RPMI8226 (cell line): ENCODE measurements around the gene SIK2.

Experiments
- DNase-seq: peaks from one replicate; pipeline ENCODE4 v3.0.0-alpha.2; 2015

Gene SIK2

DNA sequence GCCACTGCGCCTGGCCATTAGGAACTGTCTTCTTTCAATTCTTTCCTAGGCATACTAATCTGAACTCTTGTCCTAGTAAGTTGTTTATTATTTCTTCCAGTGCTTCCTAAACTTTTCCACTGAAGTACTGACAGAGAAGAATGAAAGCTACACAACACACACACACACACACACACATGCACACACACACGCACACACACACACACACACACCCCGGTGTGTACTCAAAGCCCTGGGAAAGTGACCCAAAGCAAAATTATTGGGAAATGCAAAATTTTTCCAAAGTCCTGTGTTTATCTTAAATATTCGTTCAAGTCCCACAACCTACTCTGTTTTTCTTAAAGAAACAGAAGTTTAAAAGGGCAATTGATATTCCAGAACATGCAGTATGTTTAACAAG is 19.4 kb upstream of the SIK2 start:
- DNase-seq: no peak

DNA sequence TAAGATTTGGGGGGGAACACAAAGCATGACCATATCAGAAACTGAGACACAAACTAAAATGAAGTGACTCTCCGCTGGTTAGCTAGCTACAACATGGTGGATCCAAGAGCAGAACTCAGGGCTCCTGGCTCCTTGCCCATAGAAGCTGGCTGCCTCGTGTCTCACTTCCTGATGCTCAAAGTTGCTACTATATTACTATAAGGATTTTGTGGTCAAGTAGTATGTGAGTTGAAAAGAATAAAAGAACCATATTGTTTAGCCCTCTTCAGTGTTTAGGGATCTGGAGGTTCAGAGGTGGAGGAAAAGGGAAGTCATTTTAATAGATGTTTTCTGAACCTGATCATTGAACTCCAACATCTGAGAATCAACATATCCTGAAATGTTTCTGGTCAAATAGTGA is 16.9 kb upstream of the SIK2 start:
- peak; percentile 81 for DNase-seq

- DNase-seq: peak; percentile 76
Measured at GRCh38 chr11:111586388-111586831, 15.8 kb upstream of the SIK2 start.

- no peak for DNase-seq
Measured at GRCh38 chr11:111589114-111589513, 13.1 kb upstream of the SIK2 start.

DNA sequence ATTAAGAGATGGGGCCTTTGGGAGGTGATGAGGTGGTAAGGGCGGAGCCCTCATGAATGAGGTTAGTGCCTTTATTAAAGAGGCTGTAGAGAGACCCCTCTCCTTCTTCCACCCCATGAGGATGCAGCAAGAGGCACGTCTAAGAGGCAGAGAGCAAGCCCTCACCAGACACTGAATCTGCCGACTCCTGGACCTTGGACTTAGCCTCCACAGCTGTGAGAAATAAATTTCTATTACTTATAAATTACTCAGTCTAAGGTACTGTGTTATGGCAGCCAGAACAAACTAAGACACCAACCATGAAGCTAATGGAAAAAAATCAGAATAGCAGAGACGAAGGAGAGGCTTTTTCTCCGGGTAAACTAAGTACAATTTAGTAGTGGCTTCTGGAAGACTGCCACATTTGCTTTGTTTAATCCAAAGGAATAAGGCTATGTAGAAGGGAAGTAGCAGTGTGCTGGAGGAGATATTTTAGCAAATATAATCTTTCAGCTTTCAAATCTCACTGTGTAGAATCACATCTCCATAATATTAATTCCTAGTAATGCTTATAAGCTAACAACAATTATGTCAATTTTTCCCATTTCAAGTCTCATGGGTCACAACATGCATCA is 12.3 kb upstream of the SIK2 start:
- DNase-seq: no peak

GRCh38 chr11:111591187-111591960 is 10.9 kb upstream of the SIK2 start:
- DNase-seq: no peak

DNA sequence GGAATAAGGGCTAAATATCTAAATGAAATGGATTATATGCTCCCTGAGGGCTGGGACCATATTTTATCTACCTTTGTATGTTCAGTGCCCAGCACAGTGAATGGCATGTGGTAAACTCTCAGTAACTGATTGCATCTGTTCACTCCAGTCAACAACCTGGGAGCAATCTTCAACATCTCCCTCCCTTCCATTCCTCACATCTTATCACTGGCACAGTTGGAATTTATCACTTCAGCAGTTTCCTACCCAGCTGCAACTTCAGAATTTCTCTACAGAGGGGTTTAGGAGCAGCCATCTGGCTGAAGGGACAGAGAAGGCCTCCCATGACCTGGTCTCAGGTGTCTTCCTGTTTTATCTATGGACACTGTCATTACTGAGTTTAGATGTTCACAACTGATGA is 9.8 kb upstream of the SIK2 start:
- no peak for DNase-seq

- no peak for DNase-seq
Measured at GRCh38 chr11:111596319-111596718, 5.9 kb upstream of the SIK2 start.

DNA sequence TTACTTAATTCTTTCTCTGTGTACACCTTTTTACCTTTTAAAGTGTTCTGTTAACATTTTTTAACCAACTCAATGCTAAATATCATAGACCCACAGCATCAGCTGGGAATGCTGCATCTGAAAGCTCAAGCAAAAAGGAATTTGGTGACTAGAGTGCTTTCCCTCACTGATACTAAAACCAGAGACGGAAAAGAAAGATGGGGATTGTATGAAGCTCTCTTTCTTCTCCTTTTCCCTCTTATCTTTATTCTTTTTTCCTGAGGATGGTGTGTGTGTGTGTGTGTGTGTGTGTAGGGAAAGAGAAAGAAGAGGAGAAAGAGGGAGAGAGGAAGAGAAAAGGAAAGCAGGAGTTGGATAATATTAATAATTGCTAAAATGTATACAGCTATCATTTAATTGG is 4.1 kb upstream of the SIK2 start:
- DNase-seq: no peak

GRCh38 chr11:111598559-111598958 is 3.7 kb upstream of the SIK2 start:
- no peak for DNase-seq

DNA sequence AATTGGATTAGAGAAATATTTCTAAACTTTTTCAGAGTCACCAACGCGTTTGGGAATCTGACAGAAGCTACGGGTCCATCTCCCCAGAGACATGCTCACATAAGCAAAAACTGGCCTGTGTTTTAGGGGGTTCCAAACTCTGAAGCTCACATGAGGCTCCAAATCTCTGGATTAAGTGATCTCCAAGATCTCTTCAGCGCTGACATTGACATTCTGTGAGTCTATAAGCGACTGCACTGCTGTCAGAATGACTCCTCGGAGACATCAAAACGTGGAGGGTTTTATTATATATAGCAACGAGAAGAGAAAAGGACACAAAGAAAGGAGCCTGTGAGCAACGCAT is 642 bp upstream of the SIK2 start:
- DNase-seq: no peak

DNA sequence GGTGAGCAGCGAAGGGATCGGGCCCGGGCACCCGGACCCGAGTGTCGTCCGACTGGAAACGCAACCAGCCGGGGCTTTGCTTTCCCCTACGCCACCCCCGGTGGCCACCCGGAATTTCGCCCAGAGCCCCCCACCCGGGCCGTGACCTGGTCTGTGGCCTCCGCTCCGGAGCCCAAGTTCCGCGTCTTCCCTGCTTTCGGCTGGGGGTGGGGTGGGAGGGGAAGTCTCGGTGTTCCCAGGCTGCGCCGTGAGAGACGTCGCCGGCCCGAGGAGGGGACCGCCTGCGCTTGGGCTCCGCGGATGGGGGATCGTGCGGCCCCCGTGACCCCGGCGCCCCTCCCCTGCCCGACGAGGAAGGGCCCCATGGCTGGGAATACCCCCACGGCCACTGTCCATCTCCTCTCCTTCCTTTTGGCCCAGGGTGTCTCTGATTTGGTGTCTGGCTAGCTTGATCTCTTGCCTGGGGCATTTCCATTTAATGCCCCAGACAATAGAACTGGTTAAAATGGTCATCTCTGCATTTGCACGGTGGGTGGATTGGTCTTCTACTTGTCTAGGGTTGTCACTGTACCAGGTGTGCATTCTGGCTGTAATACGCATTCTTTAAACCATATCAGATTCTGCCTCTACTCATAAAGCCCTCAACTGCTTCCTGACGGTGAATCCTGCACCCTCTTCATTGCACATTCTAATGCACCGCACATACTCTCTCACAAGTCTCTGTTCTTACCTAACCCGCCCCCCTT is 789 bp downstream of the SIK2 start:
- DNase-seq: peak; percentile 59

- no peak for DNase-seq
Measured at GRCh38 chr11:111603611-111604130, 1.4 kb downstream of the SIK2 start.

DNA sequence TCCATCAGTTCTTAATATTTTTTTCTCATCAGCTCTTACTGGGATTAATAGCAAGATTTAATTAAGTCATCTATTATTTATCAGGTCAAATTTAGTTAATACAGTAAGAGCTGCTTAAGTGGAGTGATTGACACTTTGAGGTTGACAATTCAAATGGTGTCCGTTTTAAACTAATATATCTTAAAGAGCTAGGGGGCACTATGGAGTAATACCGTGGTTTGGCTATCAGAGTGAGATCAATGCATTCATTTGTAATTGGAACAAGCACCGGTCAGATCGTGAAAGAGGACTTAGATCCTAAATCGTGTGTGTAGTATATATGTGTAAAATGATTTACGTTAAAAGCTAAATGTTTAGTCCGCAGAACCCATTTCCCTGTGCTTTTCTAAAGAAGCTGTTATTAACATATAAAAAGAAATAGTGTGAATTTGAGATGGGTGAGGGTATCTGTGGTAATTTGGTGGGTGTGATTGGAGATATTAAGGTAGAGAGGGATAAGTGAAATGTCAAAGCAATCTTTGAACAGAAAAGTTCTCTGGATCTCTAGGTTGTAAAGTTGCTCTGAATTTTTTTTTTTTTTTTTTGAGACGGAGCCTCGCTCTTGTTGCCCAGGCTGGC is 2.3 kb downstream of the SIK2 start:
- DNase-seq: peak; percentile 20

- no peak for DNase-seq
Measured at GRCh38 chr11:111605681-111606080, 3.4 kb downstream of the SIK2 start.

GRCh38 chr11:111606986-111607385 is 4.7 kb downstream of the SIK2 start:
- DNase-seq: no peak

DNA sequence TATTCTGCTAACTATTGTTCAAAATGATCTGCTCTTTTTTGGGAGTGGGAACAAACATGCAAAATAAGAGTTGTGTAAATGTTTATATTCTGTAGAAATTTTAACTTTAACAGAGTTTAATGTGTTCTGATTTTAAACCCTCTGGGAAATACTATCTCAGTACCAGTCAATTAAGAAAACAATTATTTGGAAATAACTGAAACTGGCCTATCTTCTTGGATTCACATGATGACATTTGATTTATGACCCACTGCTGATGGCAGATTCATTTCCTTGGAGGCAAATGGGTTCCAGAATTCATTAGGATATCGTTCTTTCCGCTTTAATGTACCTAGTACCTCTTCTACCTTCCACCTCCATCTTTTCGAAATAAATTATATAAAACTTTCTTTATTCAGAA is 5.5 kb downstream of the SIK2 start:
- DNase-seq: no peak

- DNase-seq: no peak
Measured at GRCh38 chr11:111612224-111612623, 10.0 kb downstream of the SIK2 start.

DNA sequence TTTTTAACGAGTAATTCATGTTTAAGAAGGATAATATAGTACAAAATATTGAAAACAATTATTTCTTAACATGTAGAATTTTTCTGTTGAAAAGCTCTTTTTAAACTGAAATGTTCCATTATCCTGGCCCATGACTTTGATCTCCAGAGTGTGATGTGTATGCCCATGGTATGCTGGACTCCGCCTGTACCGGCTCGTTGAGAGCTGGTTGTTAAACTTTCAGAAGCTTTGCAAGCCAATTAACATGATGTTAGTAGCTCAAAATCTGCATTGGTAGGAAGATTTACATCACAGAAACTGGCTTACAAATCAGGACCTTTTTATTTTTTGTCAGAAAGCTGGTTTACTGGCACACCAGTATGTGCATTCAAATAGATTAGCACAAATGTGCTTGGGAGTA is 15.0 kb downstream of the SIK2 start:
- DNase-seq: no peak

DNA sequence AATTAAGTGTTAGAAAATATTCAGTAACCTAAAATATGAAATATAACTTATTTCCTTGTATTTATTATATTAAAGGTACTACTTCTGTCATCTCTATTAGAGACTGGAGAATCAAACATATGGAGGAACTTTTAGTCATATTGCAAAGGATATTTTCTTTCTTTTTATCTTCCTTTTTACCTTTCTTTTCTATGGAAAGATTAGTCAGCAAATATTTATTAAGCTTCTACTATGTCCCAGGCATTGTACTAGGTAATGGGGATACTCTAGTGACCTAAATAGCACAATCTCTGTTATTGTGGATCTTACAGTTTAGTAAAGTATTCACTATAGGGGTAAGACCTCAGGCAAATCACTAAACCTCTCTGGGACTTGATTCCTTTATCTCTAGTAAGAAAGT is 18.3 kb downstream of the SIK2 start:
- no peak for DNase-seq

DNA sequence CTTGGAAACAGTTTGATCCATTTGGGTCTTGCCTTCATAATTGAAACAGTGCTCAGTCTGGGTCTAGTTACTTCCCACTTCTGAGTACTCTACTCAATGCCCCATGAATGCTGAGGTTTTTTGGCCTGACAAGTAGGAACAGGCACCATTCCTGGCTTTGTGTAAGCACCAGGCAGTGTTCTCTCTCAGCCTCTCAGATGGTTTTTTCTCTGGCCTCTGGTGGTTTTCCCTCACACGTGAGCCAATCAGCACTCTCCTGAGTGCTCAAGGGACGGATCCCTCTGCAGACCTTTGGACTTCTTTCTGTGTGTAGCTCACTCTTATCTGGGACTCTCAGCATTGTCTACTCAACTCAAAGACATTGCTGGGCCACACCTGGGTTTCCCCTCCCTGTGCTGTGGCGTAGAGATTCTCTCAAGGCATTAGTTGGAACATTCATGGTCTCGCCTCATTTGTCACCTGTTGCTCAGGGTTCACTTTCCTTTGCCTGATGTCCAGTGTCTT is 21.3 kb downstream of the SIK2 start:
- DNase-seq: no peak

- DNase-seq: no peak
Measured at GRCh38 chr11:111624608-111625007, 22.4 kb downstream of the SIK2 start.

DNA sequence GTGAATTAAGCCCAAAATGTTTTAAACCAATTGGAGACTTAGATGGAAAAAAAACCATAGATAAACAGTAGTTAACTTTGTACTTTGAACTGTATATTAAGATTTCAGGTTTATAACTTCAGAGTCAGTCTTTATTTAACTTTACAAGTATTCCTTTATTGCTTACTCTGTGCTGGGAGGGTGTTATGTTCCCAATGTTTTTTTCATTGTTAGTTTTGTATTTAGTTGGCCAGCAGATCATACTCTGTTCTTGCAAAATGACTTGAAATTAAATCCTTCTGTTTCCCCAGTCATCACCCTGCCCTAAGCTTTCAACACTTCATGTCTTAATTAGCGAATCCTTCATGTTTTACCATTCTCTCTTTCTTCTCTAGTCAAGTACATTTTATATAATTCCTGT is 25.3 kb downstream of the SIK2 start:
- DNase-seq: no peak
